Coronary artery (tissue), 2 donors: Measurements from ENCODE around the gene PBLD.

Experiments
- DNase-seq: peaks from one replicate; pipeline ENCODE4 v3.0.0-alpha.2; 2017; ENCODE audit warnings: low spot score
- H3K27ac ChIP-seq, 2 donors: fragments of 200-600 bp; sonication (generic); one replicate each; pipeline ENCODE4 v1.5.1; 2016 to 2019
- H3K4me3 ChIP-seq: fragments of 200-600 bp; sonication (generic); 2 replicates; pipeline ENCODE4 v1.5.1; 2016; ENCODE audit warnings: mild to moderate bottlenecking, moderate library complexity
- CTCF ChIP-seq: fragments of 200-600 bp; sonication (generic); IDR thresholded peaks from one replicate; pipeline ENCODE4 v1.5.1; 2019; ENCODE audit warnings: antibody characterized with exemption

Gene PBLD

GRCh38 chr10:68336754-68337351 lies 4.1 kb upstream of the PBLD start:
- H3K4me3 ChIP-seq, result peak overlapping the region; percentile 91
- DNase-seq, result no peak
- H3K27ac ChIP-seq, result no peak overlapping the region
- no peak for TF ChIP-seq CTCF

- TF ChIP-seq CTCF, result no peak
- peak overlapping the region; percentile 91 for H3K4me3 ChIP-seq
- peak overlapping the region in 1 of 2 donors; percentile 100 for H3K27ac ChIP-seq
- no peak for DNase-seq
These were observed 2.1 kb upstream of the PBLD start for GRCh38 chr10:68334672-68335467.

GRCh38 chr10:68333440-68334431 lies 1.0 kb upstream of the PBLD start:
- H3K4me3 ChIP-seq, result peak overlapping the region; percentile 91
- TF ChIP-seq CTCF, result no peak
- peak overlapping the region; percentile 98 to 100 for H3K27ac ChIP-seq
- DNase-seq, result no peak

GRCh38 chr10:68333058-68333395 lies 299 bp upstream of the PBLD start:
- peak overlapping the region; percentile 98 to 100 for H3K27ac ChIP-seq
- peak overlapping the region; percentile 91 for H3K4me3 ChIP-seq
- TF ChIP-seq CTCF, result no peak
- DNase-seq, result no peak

- DNase-seq, result peak; percentile 98
- H3K4me3 ChIP-seq, result peak within 1 kb of the TSS; percentile 91
- peak within 1 kb of the TSS; percentile 98 to 100 for H3K27ac ChIP-seq
- TF ChIP-seq CTCF, result no peak
These were observed 1.1 kb downstream of the PBLD start, which contains the start of gene HNRNPH3 for GRCh38 chr10:68331455-68332258. Gene HNRNPH3, plus strand, starts transcription at chr10:68332064. Its CDS starts 5,158 bp downstream, at chr10:68337222.

- TF ChIP-seq CTCF, result no peak
- peak overlapping the region; percentile 91 for H3K4me3 ChIP-seq
- H3K27ac ChIP-seq, result peak overlapping the region; percentile 98 to 100
- peak; percentile 78 for DNase-seq
These were observed 1.8 kb downstream of the PBLD start for GRCh38 chr10:68330852-68331454.
